ENCODE results near the gene STAM.

Gene STAM

GRCh38 chr10:17734432-17735080, 90.6 kb downstream of the STAM start:
- no peak for DNase-seq

- no peak for DNase-seq
These were observed 91.4 kb downstream of the STAM start for GRCh38 chr10:17735166-17735941.

- DNase-seq, result no peak
These were observed 92.3 kb downstream of the STAM start for GRCh38 chr10:17736223-17736622.

GRCh38 chr10:17737027-17737965, 93.3 kb downstream of the STAM start:
- DNase-seq, result peak; percentile 60

- DNase-seq, result no peak
These were observed 96.7 kb downstream of the STAM start for GRCh38 chr10:17740668-17741067.

- peak; percentile 68 for DNase-seq
These were observed 99.0 kb downstream of the STAM start for GRCh38 chr10:17742918-17743317.

- DNase-seq, result no peak
These were observed 99.5 kb downstream of the STAM start for GRCh38 chr10:17743437-17743836.

- no peak for DNase-seq
These were observed 100.5 kb downstream of the STAM start for GRCh38 chr10:17744341-17744861.

GRCh38 chr10:17747883-17748550, 104.1 kb downstream of the STAM start:
- no peak for DNase-seq

- DNase-seq, result no peak
These were observed 105.9 kb downstream of the STAM start for GRCh38 chr10:17749890-17750289.

GRCh38 chr10:17751781-17752445, 108.0 kb downstream of the STAM start, which contains the start of gene TMEM236:
TSS of gene TMEM236 (plus strand) at chr10:17752201. CDS start at chr10:17752296, 95 bp downstream.
- no peak for DNase-seq

GRCh38 chr10:17756557-17757217, 112.7 kb downstream of the STAM start:
- no peak for DNase-seq

- DNase-seq, result no peak
These were observed 114.2 kb downstream of the STAM start for GRCh38 chr10:17758200-17758599.

- no peak for DNase-seq
These were observed 114.9 kb downstream of the STAM start for GRCh38 chr10:17758896-17759295.

- DNase-seq, result no peak
These were observed 120.2 kb downstream of the STAM start for GRCh38 chr10:17764142-17764541.

- no peak for DNase-seq
These were observed 121.7 kb downstream of the STAM start for GRCh38 chr10:17765602-17766001.
